Lung (tissue), 12 donors: ENCODE results near the gene ADH5. TPM values are rescaled to one million over a fixed set of nuclear protein-coding genes. Genes with fewer than 3 reads are reported as not detected.
"Not testable (repeated sequence)": the region's sequence is repeated elsewhere in the genome, so short reads cannot be mapped to it uniquely, and the experiment has no call there.

Experiments
- ATAC-seq: fragments of 200-7000 bp; cut with Tn5 transposase; one replicate; pipeline ENCODE4 v1.9.1; 2020; ENCODE audit warnings: moderate number of reproducible peaks; ENCODE audit not compliant: insufficient read depth, low FRiP score
- DNase-seq, 3 donors: peaks; one replicate each; pipeline ENCODE4 v3.0.0-alpha.2; 2013 to 2017
- H3K27ac ChIP-seq, 2 donors: one replicate each; pipeline ENCODE4 v1.5.1; 2013; ENCODE audit warnings: mild to moderate bottlenecking in 2 of 2, moderate library complexity in 2 of 2, control low read depth in 1 of 2, inconsistent platforms in 1 of 2, low read depth in 1 of 2, low read length in 1 of 2
- H3K27me3 ChIP-seq, 3 donors: one replicate each; pipeline ENCODE4 v1.5.1; 2013; ENCODE audit warnings: low read length in 2 of 3; ENCODE audit not compliant: control insufficient read depth in 3 of 3, insufficient read depth in 3 of 3
- H3K36me3 ChIP-seq, 4 donors: one replicate each; pipeline ENCODE4 v1.5.1; 2013; ENCODE audit warnings: low read length in 4 of 4, mild to moderate bottlenecking in 1 of 4, moderate library complexity in 1 of 4; ENCODE audit not compliant: control insufficient read depth in 4 of 4, insufficient read depth in 4 of 4
- H3K4me1 ChIP-seq, 5 donors: one replicate each; pipeline ENCODE4 v1.5.1; 2013; ENCODE audit warnings: low read length in 5 of 5, mild to moderate bottlenecking in 2 of 5, moderate library complexity in 1 of 5; ENCODE audit not compliant: control insufficient read depth in 5 of 5, insufficient read depth in 5 of 5
- H3K4me3 ChIP-seq: one replicate; pipeline ENCODE4 v1.5.1; 2013; ENCODE audit warnings: mild to moderate bottlenecking, control low read depth, moderate library complexity
- H3K9ac ChIP-seq, 2 donors: one replicate each; pipeline ENCODE4 v1.5.1; 2013; ENCODE audit warnings: low read length in 2 of 2, control low read depth in 1 of 2; ENCODE audit not compliant: insufficient read depth in 1 of 2
- H3K9me3 ChIP-seq, 4 donors: one replicate each; pipeline ENCODE4 v1.5.1; 2013; ENCODE audit warnings: low read length in 3 of 4, mild to moderate bottlenecking in 1 of 4, moderate library complexity in 1 of 4; ENCODE audit not compliant: control insufficient read depth in 4 of 4, insufficient read depth in 3 of 4
- CTCF ChIP-seq: IDR thresholded peaks from 2 replicates; pipeline ENCODE4 v1.5.1; 2012; ENCODE audit warnings: mild to moderate bottlenecking; ENCODE audit errors: control extremely low read depth, extremely low read depth
- WGBS, 2 donors: extraction: QIAGEN DNeasy Blood & Tissue Kit; methylation state at CpG; one replicate each; pipeline ENCODE4 v1.1.7; 2013; 5-methylcytosine and 5-hydroxymethylcytosine counted together
- polyA plus RNA-seq, 2 donors: library from polyadenylated mRNA; stranded (reverse); fragments of 200-250 nt; gene quantifications; one replicate each; pipeline ENCODE4 v1.2.1, GENCODE V29; 2013
- total RNA-seq, 2 donors: library from RNA; depleted of rRNA in 1 of 2; stranded (reverse); fragments of >200 nt in 1 of 2; gene quantifications; one replicate each; pipeline ENCODE4 v1.2.1, GENCODE V29; 2014 to 2021
- donor health status: control.
- donor health status: control.
- donor health status: Bipolar disorder and iron deficiency.
- donor health status: healthy.
- donor health status: DM: yes; HTN: yes; CAD: no.

The ADH5 gene
- total and polyA plus RNA-seq, 4 donors, result 83.7 to 143 (median 127) TPM

- Histone ChIP-seq H3K9ac (no peak overlapping the region), H3K4me1 (no peaks in the 10 kb centered on the region), H3K27me3 (no peaks in the 10 kb centered on the region), H3K9me3 (no peaks in the 10 kb centered on the region), H3K36me3 (peaks cover 0 to 3% (median 0%) of the 10 kb centered on the region in 4 donors), H3K4me3 (no peak overlapping the region), H3K27ac (no peak overlapping the region)
- 86 to 92% methylated on average over 12 of the region's 12 CpGs for WGBS, 2 donors
- DNase-seq, result no peak
- no peak for ATAC-seq
- TF ChIP-seq CTCF, result no peak
Observed at GRCh38 chr4:99099311-99099710, 10.7 kb upstream of the ADH5 start.

- H3K36me3 ChIP-seq, H3K27ac ChIP-seq, H3K9ac ChIP-seq, DNase-seq, H3K4me3 ChIP-seq, H3K9me3 ChIP-seq, ATAC-seq, H3K27me3 ChIP-seq: not testable (repeated sequence)
- H3K4me1 ChIP-seq, result peaks cover 0 to 24% (median 2%) of the 10 kb centered on the region in 5 donors
- 64 to 82% methylated on average over 2 of the region's 2 CpGs for WGBS, 2 donors
Observed at GRCh38 chr4:99091841-99092240, 3.3 kb upstream of the ADH5 start.

- Histone ChIP-seq H3K27me3 (no peaks in the 10 kb centered on the region), H3K9ac (peak overlapping the region; percentile 41 to 75), H3K4me1 (peaks cover 0 to 27% (median 4%) of the 10 kb centered on the region in 5 donors), H3K36me3 (peaks cover 0 to 5% (median 2%) of the 10 kb centered on the region in 4 donors), H3K4me3 (no peak overlapping the region), H3K27ac (no peak overlapping the region), H3K9me3 (peaks cover 0 to 2% (median 0%) of the 10 kb centered on the region in 4 donors)
- WGBS, 2 donors, result 44 to 54% methylated on average over 2 of the region's 2 CpGs
- TF ChIP-seq CTCF, result no peak
- DNase-seq (peak in 2 of 3 donors; percentile 37 to 53), ATAC-seq (no peak)
Observed at GRCh38 chr4:99091216-99091575, 2.6 kb upstream of the ADH5 start.

GRCh38 chr4:99090481-99091215 lies 2.1 kb upstream of the ADH5 start:
- TF ChIP-seq CTCF, result no peak
- no peak overlapping the region for H3K4me3 ChIP-seq
- WGBS, 2 donors, result 37 to 75% methylated on average over 2 of the region's 2 CpGs
- peaks cover 0 to 5% (median 3%) of the 10 kb centered on the region in 4 donors for H3K36me3 ChIP-seq
- DNase-seq (peak in 2 of 3 donors; percentile 79 to 80), ATAC-seq (no peak)
- peaks cover 0 to 28% (median 5%) of the 10 kb centered on the region in 5 donors for H3K4me1 ChIP-seq
- H3K27me3 ChIP-seq, result no peaks in the 10 kb centered on the region
- H3K9ac ChIP-seq, result peak overlapping the region; percentile 41 to 75
- H3K9me3 ChIP-seq, result peaks cover 0 to 2% (median 0%) of the 10 kb centered on the region in 4 donors
- no peak overlapping the region for H3K27ac ChIP-seq
